ENCODE data around the gene PDE2A.

PDE2A gene

GRCh38 chr11:72676861-72677341 is 2.7 kb upstream of the PDE2A start:
- H3K36me3 ChIP-seq (ENCODE audit: control insufficient read depth, insufficient read depth, low read length), result no peaks in the 10 kb centered on the region
- no peak overlapping the region for H3K4me3 ChIP-seq (ENCODE audit: insufficient read depth, low read depth, low read length, poor library complexity, severe bottlenecking)
- no peaks in the 10 kb centered on the region for H3K9me3 ChIP-seq (ENCODE audit: control insufficient read depth, low read length)
- peaks cover 53% of the 10 kb centered on the region for H3K27me3 ChIP-seq (replicated peaks; ENCODE audit: control insufficient read depth, insufficient read depth, low read length, poor library complexity, severe bottlenecking)
- H3K4me1 ChIP-seq (ENCODE audit: control insufficient read depth, insufficient read depth, low read length, poor library complexity, severe bottlenecking), result peaks cover 5% of the 10 kb centered on the region
- H3K27ac ChIP-seq (ENCODE audit: insufficient read depth, low read length, poor library complexity, severe bottlenecking), result no peak overlapping the region
- peak in 2 of 3 donors; percentile 21 to 31 for DNase-seq

GRCh38 chr11:72675221-72675620 is 999 bp upstream of the PDE2A start:
- no peak for DNase-seq
- Histone ChIP-seq H3K36me3 (ENCODE audit: control insufficient read depth, insufficient read depth, low read length) (no peaks in the 10 kb centered on the region), H3K27me3 (replicated peaks; ENCODE audit: control insufficient read depth, insufficient read depth, low read length, poor library complexity, severe bottlenecking) (peaks cover 64% of the 10 kb centered on the region), H3K9me3 (ENCODE audit: control insufficient read depth, low read length) (no peaks in the 10 kb centered on the region), H3K27ac (ENCODE audit: insufficient read depth, low read length, poor library complexity, severe bottlenecking) (no peak overlapping the region), H3K4me3 (ENCODE audit: insufficient read depth, low read depth, low read length, poor library complexity, severe bottlenecking) (no peak overlapping the region), H3K4me1 (ENCODE audit: control insufficient read depth, insufficient read depth, low read length, poor library complexity, severe bottlenecking) (peaks cover 5% of the 10 kb centered on the region)

GRCh38 chr11:72673284-72673942 is 809 bp downstream of the PDE2A start:
- DNase-seq, result no peak
- no peak overlapping the region for H3K27ac ChIP-seq (ENCODE audit: insufficient read depth, low read length, poor library complexity, severe bottlenecking)
- peaks cover 71% of the 10 kb centered on the region for H3K27me3 ChIP-seq (replicated peaks; ENCODE audit: control insufficient read depth, insufficient read depth, low read length, poor library complexity, severe bottlenecking)
- H3K9me3 ChIP-seq (ENCODE audit: control insufficient read depth, low read length), result no peaks in the 10 kb centered on the region
- no peaks in the 10 kb centered on the region for H3K36me3 ChIP-seq (ENCODE audit: control insufficient read depth, insufficient read depth, low read length)
- peaks cover 5% of the 10 kb centered on the region for H3K4me1 ChIP-seq (ENCODE audit: control insufficient read depth, insufficient read depth, low read length, poor library complexity, severe bottlenecking)
- no peak overlapping the region for H3K4me3 ChIP-seq (ENCODE audit: insufficient read depth, low read depth, low read length, poor library complexity, severe bottlenecking)

- no peak for DNase-seq
- Histone ChIP-seq H3K4me1 (ENCODE audit: control insufficient read depth, insufficient read depth, low read length, poor library complexity, severe bottlenecking) (peaks cover 5% of the 10 kb centered on the region), H3K9me3 (ENCODE audit: control insufficient read depth, low read length) (no peaks in the 10 kb centered on the region), H3K4me3 (ENCODE audit: insufficient read depth, low read depth, low read length, poor library complexity, severe bottlenecking) (no peak overlapping the region), H3K27me3 (replicated peaks; ENCODE audit: control insufficient read depth, insufficient read depth, low read length, poor library complexity, severe bottlenecking) (peaks cover 76% of the 10 kb centered on the region), H3K36me3 (ENCODE audit: control insufficient read depth, insufficient read depth, low read length) (no peaks in the 10 kb centered on the region), H3K27ac (ENCODE audit: insufficient read depth, low read length, poor library complexity, severe bottlenecking) (no peak overlapping the region)
Measured at GRCh38 chr11:72672597-72673238, 1.5 kb downstream of the PDE2A start.

GRCh38 chr11:72671152-72672099 is 2.8 kb downstream of the PDE2A start:
- H3K27me3 ChIP-seq (replicated peaks; ENCODE audit: control insufficient read depth, insufficient read depth, low read length, poor library complexity, severe bottlenecking), result peaks cover 70% of the 10 kb centered on the region
- peaks cover 4% of the 10 kb centered on the region for H3K9me3 ChIP-seq (ENCODE audit: control insufficient read depth, low read length)
- no peak overlapping the region for H3K27ac ChIP-seq (ENCODE audit: insufficient read depth, low read length, poor library complexity, severe bottlenecking)
- H3K4me1 ChIP-seq (ENCODE audit: control insufficient read depth, insufficient read depth, low read length, poor library complexity, severe bottlenecking), result no peaks in the 10 kb centered on the region
- no peak for DNase-seq
- no peak overlapping the region for H3K4me3 ChIP-seq (ENCODE audit: insufficient read depth, low read depth, low read length, poor library complexity, severe bottlenecking)
- no peaks in the 10 kb centered on the region for H3K36me3 ChIP-seq (ENCODE audit: control insufficient read depth, insufficient read depth, low read length)

- peaks cover 58% of the 10 kb centered on the region for H3K27me3 ChIP-seq (replicated peaks; ENCODE audit: control insufficient read depth, insufficient read depth, low read length, poor library complexity, severe bottlenecking)
- DNase-seq, result no peak
- no peaks in the 10 kb centered on the region for H3K4me1 ChIP-seq (ENCODE audit: control insufficient read depth, insufficient read depth, low read length, poor library complexity, severe bottlenecking)
- H3K9me3 ChIP-seq (ENCODE audit: control insufficient read depth, low read length), result peaks cover 4% of the 10 kb centered on the region
- no peak overlapping the region for H3K27ac ChIP-seq (ENCODE audit: insufficient read depth, low read length, poor library complexity, severe bottlenecking)
- no peak overlapping the region for H3K4me3 ChIP-seq (ENCODE audit: insufficient read depth, low read depth, low read length, poor library complexity, severe bottlenecking)
- H3K36me3 ChIP-seq (ENCODE audit: control insufficient read depth, insufficient read depth, low read length), result no peaks in the 10 kb centered on the region
Measured at GRCh38 chr11:72670041-72670440, 4.2 kb downstream of the PDE2A start.

GRCh38 chr11:72669527-72669926 is 4.7 kb downstream of the PDE2A start:
- H3K9me3 ChIP-seq (ENCODE audit: control insufficient read depth, low read length), result peaks cover 4% of the 10 kb centered on the region
- no peak overlapping the region for H3K27ac ChIP-seq (ENCODE audit: insufficient read depth, low read length, poor library complexity, severe bottlenecking)
- H3K36me3 ChIP-seq (ENCODE audit: control insufficient read depth, insufficient read depth, low read length), result no peaks in the 10 kb centered on the region
- no peak for DNase-seq
- peaks cover 54% of the 10 kb centered on the region for H3K27me3 ChIP-seq (replicated peaks; ENCODE audit: control insufficient read depth, insufficient read depth, low read length, poor library complexity, severe bottlenecking)
- H3K4me3 ChIP-seq (ENCODE audit: insufficient read depth, low read depth, low read length, poor library complexity, severe bottlenecking), result no peak overlapping the region
- H3K4me1 ChIP-seq (ENCODE audit: control insufficient read depth, insufficient read depth, low read length, poor library complexity, severe bottlenecking), result no peaks in the 10 kb centered on the region

GRCh38 chr11:72668629-72669347 is 5.4 kb downstream of the PDE2A start:
- Histone ChIP-seq H3K27ac (ENCODE audit: insufficient read depth, low read length, poor library complexity, severe bottlenecking) (no peak overlapping the region), H3K27me3 (replicated peaks; ENCODE audit: control insufficient read depth, insufficient read depth, low read length, poor library complexity, severe bottlenecking) (peaks cover 47% of the 10 kb centered on the region), H3K9me3 (ENCODE audit: control insufficient read depth, low read length) (peaks cover 4% of the 10 kb centered on the region), H3K36me3 (ENCODE audit: control insufficient read depth, insufficient read depth, low read length) (no peaks in the 10 kb centered on the region), H3K4me3 (ENCODE audit: insufficient read depth, low read depth, low read length, poor library complexity, severe bottlenecking) (no peak overlapping the region), H3K4me1 (ENCODE audit: control insufficient read depth, insufficient read depth, low read length, poor library complexity, severe bottlenecking) (no peaks in the 10 kb centered on the region)
- no peak for DNase-seq

GRCh38 chr11:72665911-72666472 is 8.2 kb downstream of the PDE2A start:
- Histone ChIP-seq H3K4me1 (ENCODE audit: control insufficient read depth, insufficient read depth, low read length, poor library complexity, severe bottlenecking) (no peaks in the 10 kb centered on the region), H3K9me3 (ENCODE audit: control insufficient read depth, low read length) (peaks cover 4% of the 10 kb centered on the region), H3K27me3 (replicated peaks; ENCODE audit: control insufficient read depth, insufficient read depth, low read length, poor library complexity, severe bottlenecking) (peaks cover 19% of the 10 kb centered on the region), H3K36me3 (ENCODE audit: control insufficient read depth, insufficient read depth, low read length) (no peaks in the 10 kb centered on the region), H3K4me3 (ENCODE audit: insufficient read depth, low read depth, low read length, poor library complexity, severe bottlenecking) (no peak overlapping the region), H3K27ac (ENCODE audit: insufficient read depth, low read length, poor library complexity, severe bottlenecking) (no peak overlapping the region)
- no peak for DNase-seq

Data from effector memory CD4-positive, alpha-beta T cell (primary cell).